GM12864 (cell line): ENCODE data around the gene GNA12.

Experiments
- DNase-seq: peaks from one replicate; pipeline ENCODE4 v3.0.0-alpha.2; 2011; ENCODE audit warnings: low read depth
- H3K4me3 ChIP-seq: 2 replicates; pipeline ENCODE4 v1.5.1; 2011; ENCODE audit warnings: mild to moderate bottlenecking, low read depth, low read length, control low read depth
- TF ChIP-seq, protein P1 (sequence below): IDR thresholded peaks from 2 replicates; pipeline ENCODE4 v1.5.1; 2011; ENCODE audit warnings: low read depth, mild to moderate bottlenecking, moderate library complexity, low read length, control low read depth, inconsistent platforms; ENCODE audit errors: missing control alignments

The GNA12 gene

DNA sequence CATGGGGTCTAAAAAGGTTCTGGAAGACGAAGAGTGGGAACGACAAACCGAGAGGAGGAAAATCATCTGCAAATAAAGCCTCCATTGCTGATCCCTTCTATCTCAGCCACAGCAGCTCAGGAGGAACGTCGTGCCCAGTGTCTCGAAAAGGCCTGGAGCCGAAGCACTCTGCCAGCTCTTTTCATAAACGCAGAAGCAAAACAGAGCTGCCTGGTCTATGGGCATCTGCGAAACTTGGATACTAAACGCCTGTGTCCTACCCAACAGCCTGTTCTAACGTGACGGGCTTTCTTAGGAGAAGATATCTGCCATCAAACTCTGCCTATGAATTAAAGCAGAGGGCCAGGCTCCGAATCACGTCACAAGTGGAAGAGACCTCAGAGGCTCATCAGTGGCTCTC is 68.7 kb downstream of the GNA12 start:
- H3K4me3 ChIP-seq = no peak overlapping the region
- TF ChIP-seq, protein P1, sequence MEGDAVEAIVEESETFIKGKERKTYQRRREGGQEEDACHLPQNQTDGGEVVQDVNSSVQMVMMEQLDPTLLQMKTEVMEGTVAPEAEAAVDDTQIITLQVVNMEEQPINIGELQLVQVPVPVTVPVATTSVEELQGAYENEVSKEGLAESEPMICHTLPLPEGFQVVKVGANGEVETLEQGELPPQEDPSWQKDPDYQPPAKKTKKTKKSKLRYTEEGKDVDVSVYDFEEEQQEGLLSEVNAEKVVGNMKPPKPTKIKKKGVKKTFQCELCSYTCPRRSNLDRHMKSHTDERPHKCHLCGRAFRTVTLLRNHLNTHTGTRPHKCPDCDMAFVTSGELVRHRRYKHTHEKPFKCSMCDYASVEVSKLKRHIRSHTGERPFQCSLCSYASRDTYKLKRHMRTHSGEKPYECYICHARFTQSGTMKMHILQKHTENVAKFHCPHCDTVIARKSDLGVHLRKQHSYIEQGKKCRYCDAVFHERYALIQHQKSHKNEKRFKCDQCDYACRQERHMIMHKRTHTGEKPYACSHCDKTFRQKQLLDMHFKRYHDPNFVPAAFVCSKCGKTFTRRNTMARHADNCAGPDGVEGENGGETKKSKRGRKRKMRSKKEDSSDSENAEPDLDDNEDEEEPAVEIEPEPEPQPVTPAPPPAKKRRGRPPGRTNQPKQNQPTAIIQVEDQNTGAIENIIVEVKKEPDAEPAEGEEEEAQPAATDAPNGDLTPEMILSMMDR = no peak
- no peak for DNase-seq

- H3K4me3 ChIP-seq = no peak overlapping the region
- TF ChIP-seq, protein P1 = no peak
- DNase-seq = no peak
These were observed 69.2 kb downstream of the GNA12 start for GRCh38 chr7:2774935-2775334.

- no peak overlapping the region for H3K4me3 ChIP-seq
- DNase-seq = no peak
- TF ChIP-seq, protein P1 = no peak
These were observed 69.8 kb downstream of the GNA12 start for GRCh38 chr7:2774280-2774679.

DNA sequence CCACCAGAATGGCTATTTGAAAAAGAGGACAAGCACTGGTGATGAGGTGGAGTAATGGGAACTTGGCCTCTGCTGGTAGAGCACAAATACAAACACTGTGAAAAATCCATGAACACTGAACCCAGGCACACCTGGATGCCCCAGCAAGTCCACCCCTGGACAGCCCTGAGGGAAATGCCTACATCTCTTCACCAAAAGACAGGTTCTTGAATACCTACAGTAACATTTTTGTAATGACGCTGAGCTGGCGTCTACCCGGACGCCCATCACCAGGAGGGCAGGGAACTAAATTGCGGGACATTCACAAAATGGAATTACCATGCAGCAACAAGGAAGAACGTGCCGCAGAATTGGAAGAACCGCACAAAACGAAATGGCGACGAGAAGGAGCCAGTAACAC is 70.5 kb downstream of the GNA12 start:
- TF ChIP-seq, protein P1 = no peak
- H3K4me3 ChIP-seq = no peak overlapping the region
- no peak for DNase-seq

DNA sequence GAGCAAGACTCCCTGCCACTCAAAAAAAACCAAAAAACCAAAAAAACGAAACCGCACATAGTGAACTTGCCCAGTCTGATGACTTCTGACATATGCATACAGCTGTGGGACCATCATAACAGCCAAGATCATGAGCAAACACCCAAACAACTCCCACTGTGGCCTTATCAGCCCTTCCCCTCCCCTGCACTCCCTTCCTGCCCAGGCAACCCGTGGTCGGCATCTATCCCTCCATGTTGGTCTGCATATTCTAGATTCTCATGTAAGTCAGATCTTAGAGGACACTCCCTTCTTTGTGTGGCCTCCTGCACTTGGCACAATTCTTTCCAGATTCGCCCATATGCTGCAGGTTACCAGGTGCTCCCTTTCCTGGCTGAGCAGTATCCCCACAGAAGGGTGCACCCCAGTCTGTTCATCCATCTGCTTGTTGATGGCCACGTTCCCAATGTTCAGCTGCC is 72.8 kb downstream of the GNA12 start:
- TF ChIP-seq, protein P1 = no peak
- DNase-seq = no peak
- H3K4me3 ChIP-seq = no peak overlapping the region

- DNase-seq = no peak
- no peak overlapping the region for H3K4me3 ChIP-seq
- TF ChIP-seq, protein P1 = no peak
These were observed 79.5 kb downstream of the GNA12 start for GRCh38 chr7:2764621-2765020.

DNA sequence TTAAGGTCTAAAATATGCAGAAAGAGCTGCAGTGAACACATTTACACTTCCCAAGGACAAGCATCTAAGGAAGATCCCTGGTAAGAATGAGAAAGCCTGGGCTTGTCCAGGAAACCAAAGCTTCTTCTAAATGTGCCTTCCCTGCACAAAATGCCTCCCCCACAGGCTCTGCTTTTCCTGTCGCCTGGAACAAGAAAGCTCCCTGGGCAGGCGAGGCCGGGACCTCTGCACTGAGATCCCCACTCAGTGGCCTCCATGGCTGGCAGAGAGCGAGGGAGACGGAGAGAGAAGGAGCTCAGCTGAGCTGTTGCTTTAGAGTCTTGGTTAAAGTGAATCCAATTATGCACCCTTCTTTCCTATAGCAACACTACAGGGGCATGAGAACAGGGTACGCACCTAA is 80.5 kb downstream of the GNA12 start:
- TF ChIP-seq, protein P1 = no peak
- no peak for DNase-seq
- no peak overlapping the region for H3K4me3 ChIP-seq
